DMS53 (cell line): ENCODE data around the gene HOXA2.
A peak's percentile ranks its signal among the peaks of the same experiment; 100 is the strongest.

Experiments
- DNase-seq: peaks from one replicate; lab custom pipeline; 2025; lab: John Stamatoyannopoulos, UW

Gene HOXA2

DNA sequence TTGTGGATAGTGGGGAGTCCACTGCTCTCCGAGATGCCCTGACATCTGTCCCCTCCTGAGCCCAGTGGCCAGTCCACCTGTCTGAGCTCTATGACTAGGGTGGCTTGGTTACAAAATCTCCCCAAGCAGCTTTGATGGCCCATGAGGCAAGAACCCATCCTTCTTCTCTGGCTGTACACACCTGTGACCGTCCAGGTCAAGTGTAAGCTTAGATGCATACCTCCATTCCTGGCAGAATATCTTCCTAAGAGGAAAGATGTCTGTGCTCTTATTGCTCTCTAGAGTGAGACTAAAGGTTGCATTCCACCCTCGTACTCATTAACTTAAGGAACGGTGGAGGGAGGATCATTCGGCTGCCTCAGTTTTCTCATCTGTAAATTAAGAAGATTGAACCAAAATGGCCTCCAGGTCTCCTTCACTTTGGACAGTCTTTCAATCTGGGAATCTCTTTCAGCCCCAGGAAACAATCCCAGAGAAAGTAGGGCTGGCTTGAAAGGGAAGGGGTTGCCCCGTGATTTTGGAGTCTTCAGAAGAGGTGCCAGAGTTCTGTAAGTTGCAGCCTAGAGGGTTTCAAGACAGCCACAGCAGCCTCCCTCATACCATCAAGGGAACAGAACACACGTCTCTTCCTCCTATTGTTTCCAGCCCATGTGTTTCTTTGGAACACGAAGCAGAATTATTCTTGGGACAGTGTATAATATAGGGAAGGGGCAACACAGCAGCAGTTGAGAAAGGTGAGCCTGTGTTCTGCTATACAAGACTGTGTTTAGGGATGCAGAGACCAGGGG, 22.6 kb upstream of the HOXA2 start:
- DNase-seq: no peak

DNA sequence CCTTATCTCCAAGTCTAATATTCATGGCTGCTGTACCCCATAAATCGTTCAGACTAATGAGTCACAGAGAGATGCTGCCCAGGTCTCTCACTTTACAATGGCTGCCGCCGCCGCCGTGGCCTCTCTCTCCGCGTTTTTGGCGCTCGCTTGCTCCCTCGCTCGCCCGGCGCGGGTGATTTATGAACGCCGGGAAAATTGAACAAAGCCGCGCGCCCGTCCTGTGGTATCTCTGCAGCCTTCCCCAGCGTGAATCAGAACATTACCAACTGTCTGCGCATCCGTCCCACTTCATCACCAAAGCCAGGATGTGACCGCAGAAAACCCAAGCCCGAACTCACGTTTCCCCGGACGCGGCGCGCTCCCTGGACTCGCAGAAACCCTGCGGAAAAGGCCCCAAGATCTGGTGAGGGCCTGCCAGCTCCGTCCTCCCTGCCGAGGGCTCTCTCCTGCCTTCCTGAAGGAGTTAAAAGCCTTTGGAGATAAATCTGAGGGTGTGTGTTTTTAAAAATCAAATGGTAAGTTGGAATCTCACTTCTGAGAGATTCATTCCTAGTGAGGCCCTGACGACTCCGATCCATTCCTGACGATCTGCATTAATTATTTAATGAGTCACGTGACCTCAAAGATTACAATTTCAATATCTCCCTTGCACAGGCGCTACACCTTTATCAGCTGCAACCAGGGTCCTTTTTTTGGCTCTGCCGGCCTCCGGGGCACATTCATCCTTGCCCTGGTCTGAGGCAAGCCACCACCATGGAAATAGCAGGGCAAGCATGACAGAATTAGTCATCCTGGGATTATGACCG, 21.8 kb upstream of the HOXA2 start:
- no peak for DNase-seq

- DNase-seq: no peak
These were observed 21.1 kb upstream of the HOXA2 start for GRCh38 chr7:27123477-27124053.

GRCh38 chr7:27123007-27123476, 20.6 kb upstream of the HOXA2 start:
- peak; percentile 54 for DNase-seq

- peak; percentile 75 for DNase-seq
These were observed 19.8 kb upstream of the HOXA2 start for GRCh38 chr7:27122077-27122910.

GRCh38 chr7:27121684-27122076, 19.2 kb upstream of the HOXA2 start:
- DNase-seq: no peak

- DNase-seq: no peak
These were observed 17.0 kb upstream of the HOXA2 start for GRCh38 chr7:27119412-27119911.

DNA sequence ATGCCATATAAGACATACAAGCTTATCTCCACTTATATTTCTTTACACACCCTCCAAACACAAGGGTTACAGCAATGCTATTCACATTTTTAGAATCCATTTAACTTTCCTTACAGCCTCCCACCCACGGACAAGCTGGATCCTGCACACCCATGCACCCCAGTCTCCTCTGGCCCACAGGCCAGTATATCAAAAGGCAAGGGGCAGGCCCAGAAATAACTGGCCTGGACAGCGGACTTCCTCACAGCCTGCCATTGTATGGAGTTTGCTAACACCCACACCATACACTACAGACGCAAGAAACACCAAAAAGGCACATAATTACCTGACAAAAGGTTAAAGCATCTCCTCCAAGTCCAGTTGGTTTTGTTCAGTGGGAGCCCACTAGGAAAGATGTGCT, 16.1 kb upstream of the HOXA2 start:
- DNase-seq: no peak

DNA sequence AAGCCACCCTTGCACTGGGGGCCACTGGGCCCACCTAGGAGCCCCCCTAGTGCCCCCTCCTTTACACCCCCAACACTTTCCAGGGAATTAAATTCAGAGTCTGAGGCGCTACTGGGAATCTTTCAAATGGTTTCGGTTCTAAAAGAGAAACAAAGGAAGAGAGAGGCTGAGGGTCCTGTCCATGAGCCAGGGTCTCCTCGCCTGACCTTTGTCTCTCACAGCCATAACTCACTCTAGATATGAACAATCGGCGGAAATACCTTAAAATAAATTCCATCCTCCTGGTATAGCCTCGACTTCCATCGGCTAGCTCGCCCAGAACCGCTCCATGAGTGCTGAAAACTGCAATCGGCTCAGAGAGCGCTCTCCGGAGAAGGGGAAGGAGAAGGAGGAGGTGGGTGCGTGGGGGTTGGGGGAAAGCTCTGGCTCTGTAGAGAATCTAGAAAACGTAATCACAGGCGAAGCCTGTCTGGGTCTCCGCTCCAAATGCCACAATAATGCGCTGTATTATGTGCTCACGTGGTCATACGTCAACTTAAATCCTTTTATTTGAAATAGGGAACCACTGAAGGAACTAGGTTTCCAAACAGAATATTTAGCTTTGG, 15.5 kb upstream of the HOXA2 start:
- no peak for DNase-seq

GRCh38 chr7:27116962-27117886, 14.7 kb upstream of the HOXA2 start:
- no peak for DNase-seq

DNA sequence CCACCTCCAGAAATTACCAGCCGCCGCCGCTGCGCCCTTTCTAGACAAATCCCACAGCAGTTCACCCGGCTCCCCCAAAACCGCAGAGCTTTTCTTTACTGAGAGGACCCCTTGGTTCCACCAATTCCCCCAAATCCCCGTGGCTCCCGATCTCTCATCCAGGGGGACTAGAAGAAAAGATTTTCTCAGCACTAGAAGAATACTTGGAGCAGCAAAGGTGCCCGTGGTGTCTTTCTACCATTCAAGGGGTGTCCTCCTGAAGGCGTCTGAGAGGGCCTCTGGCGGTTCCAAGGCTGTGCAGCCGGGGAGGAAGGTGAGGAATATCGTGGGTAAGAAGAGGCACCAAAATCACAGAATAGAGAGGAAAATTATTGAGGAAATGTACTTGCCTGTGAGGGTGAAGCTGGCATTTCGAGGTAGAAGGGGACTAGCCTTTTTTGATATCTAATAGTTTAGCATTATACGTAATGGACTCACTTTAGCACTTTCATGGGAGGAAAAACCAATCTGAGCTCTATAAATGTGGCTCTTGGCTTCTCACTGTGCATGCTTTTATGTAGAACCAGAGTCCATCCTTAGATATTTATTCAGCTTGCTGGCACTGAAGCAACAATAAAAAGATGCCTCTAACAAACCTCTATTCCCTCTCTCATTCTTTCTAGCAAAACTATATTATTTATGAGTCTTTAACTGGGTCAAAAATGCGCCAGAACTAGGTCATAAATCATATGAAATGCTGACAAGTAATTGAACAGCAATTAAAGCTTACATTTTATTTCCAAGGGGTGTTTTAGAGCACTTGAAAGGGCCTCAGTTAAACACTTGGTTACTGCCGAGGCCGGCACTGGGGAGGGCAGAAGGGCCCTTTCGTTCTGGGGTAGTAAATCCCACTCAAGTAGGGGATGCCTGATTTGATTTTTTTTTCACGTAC, 13.8 kb upstream of the HOXA2 start:
- no peak for DNase-seq

DNA sequence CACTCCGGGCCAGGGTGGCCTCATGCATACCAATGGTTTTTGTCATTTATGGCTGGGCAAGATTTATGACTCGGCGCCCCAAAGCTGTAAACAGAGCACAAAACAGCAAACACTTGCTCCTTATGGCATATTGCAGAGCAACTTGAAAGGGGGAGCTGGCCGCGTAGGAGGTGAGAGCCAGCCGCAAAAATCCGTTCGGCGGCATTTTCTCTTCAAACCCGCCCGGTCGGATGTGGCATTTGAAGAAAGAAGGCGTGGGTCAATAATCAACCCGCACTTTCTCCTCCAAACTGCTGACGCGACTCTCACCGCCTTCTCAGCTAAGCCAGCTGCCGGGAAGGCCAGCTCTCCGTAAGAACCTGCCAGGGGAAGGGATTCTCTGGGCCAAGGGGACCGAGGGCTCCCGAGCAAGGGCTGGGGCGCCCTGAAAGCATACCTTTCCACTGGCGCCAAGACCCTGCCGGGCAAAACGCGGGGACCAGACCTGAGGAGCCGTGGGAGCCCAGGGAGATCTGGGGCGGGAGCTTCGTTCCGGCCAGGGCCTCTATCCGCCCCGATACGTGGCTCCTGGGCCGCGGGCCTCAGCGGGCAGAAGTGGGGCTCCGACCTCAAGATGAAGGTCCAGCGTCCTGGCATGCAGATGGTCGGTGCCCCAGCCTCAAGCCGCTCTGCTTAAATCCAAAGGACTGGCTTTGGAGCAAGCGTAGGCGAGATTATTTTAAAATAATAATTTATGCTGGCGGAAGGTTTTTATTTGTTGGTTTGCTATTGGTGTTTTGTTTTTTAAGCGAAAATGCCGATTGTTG, 12.9 kb upstream of the HOXA2 start:
- peak; percentile 64 for DNase-seq

GRCh38 chr7:27114881-27115220, 12.4 kb upstream of the HOXA2 start:
- DNase-seq: no peak

- peak; percentile 68 for DNase-seq
These were observed 11.7 kb upstream of the HOXA2 start for GRCh38 chr7:27113991-27114769.

- DNase-seq: peak; percentile 66
These were observed 10.8 kb upstream of the HOXA2 start for GRCh38 chr7:27112955-27113949.

GRCh38 chr7:27112361-27112760, 9.9 kb upstream of the HOXA2 start:
- no peak for DNase-seq
